Caki2 (cell line): Measurements from ENCODE around the gene GADD45GIP1. TPM values are rescaled to one million over a fixed set of nuclear protein-coding genes. Genes with fewer than 3 reads are reported as not detected.

Source experiments
- DNase-seq: peaks from one replicate; pipeline ENCODE4 v3.0.0-alpha.2; 2015; ENCODE audit warnings: low read depth
- in situ Hi-C: cut with HindIII; loops from 2 replicates; pipeline ENCODE4 v1.10.0; 2016; ENCODE audit warnings: low sequenced_read_pairs, low pct_unique_long_range_greater_than_20kb, mixed read lengths
- total RNA-seq: library from RNA; depleted of rRNA; stranded (reverse); fragments of >200 nt; shearing (Covaris generic); gene quantifications from 2 replicates; pipeline ENCODE4 v1.2.3, GENCODE V29; 2014; ENCODE audit warnings: low replicate concordance

The GADD45GIP1 gene
- total RNA-seq, 1 experiment from 2014 or later = 117 TPM

DNA sequence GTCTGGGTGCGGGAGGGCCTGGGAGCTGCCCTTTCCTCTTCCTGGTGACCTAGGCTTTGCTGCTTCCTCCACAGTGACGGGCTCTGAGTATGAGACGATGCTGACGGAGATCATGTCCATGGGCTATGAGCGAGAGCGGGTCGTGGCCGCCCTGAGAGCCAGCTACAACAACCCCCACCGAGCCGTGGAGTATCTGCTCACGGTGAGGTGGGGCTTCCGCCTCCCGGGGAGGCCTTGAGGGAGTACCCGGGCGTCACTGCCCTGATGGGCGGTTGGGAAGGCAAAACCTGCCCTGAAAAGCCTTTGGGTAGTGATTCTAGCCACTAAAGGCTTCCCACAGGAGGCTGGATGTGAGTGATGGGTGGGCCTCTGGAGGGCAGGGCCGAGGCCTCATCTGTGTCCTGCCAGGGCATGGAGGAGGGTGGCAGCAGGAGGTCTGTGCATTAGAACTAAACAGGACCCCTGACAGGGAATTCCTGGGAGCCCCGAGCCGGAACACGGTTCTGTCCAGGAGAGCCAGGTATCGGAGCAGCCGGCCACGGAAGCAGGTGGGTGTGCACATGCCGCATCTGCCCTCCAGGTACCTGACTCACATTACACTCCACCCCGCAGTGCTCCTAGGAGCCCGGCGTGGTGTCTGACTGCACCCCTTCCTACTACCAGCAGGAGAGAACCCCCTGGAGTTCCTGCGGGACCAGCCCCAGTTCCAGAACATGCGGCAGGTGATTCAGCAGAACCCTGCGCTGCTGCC is 8.2 kb downstream of the GADD45GIP1 start:
- no peak for DNase-seq
- in situ Hi-C loops = no loop called here

DNA sequence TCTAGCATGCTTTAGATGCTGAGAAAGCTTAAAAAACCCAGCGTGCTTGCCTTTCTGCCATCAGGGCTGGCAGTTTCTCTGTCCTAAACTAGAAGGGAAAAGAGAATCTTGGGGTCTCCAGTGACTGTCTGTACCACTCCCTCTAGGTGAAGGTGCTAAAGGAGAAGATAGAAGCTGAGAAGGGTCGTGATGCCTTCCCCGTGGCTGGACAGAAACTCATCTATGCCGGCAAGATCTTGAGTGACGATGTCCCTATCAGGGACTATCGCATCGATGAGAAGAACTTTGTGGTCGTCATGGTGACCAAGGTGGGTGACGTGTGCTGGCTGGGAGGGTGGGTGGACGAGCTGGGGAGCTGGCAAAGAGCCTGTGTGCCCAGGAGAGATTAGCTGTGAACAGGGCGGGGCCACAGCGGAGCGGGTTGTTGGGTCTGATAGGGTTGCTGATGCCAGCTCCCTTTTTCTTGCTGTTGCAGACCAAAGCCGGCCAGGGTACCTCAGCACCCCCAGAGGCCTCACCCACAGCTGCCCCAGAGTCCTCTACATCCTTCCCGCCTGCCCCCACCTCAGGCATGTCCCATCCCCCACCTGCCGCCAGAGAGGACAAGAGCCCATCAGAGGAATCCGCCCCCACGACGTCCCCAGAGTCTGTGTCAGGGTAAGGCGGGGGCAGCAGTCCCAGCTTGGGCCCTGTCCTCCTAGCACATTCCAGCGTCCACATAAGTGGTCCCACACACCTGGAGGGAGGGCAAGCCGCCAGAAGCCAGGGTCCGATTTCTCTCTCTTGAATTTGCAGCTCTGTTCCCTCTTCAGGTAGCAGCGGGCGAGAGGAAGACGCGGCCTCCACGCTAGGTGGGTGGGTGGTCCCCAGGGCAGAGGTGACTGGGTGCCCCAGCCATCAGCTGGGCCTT is 9.1 kb downstream of the GADD45GIP1 start:
- in situ Hi-C loops = no loop called here
- DNase-seq = no peak

DNA sequence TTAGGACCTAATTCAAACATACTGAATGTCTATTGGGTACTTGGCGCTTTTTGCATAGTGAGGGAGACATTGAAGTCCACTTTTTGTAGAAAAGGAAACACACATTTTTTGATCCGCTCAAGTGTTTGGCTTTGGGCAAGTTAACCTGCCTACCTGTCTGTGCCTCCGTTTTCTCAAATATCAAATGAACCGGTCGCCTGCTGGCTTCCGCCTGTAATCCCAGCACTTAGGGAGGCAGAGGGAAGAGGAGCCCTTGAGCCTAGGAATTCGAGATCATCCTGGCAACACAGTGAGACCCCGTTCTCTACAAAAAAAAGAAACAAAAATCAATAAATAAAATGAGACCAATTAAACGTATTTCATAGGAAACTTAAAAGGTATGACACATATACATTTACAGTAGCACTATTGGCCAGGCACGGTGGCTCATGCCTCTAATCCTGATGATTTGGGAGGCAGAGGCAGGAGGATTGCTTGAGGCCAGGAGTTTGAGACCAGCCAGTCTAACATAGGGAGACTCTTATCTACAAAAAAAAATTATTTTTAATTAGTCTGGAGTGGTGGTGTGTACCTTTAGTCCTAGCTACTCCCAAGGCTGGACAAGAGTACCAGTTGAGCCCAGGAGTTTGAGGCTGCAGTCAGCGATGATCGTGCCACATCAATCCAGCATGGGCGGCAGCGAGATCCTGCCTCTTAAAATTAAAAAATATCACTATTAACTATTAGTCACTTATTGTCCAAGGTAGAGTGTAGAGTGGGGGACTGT is 10.1 kb downstream of the GADD45GIP1 start:
- DNase-seq = no peak
- in situ Hi-C loops = no loop called here

- peak; percentile 53 for DNase-seq
- in situ Hi-C loops = no loop called here
These were observed 10.8 kb downstream of the GADD45GIP1 start for GRCh38 chr19:12946092-12946721.

DNA sequence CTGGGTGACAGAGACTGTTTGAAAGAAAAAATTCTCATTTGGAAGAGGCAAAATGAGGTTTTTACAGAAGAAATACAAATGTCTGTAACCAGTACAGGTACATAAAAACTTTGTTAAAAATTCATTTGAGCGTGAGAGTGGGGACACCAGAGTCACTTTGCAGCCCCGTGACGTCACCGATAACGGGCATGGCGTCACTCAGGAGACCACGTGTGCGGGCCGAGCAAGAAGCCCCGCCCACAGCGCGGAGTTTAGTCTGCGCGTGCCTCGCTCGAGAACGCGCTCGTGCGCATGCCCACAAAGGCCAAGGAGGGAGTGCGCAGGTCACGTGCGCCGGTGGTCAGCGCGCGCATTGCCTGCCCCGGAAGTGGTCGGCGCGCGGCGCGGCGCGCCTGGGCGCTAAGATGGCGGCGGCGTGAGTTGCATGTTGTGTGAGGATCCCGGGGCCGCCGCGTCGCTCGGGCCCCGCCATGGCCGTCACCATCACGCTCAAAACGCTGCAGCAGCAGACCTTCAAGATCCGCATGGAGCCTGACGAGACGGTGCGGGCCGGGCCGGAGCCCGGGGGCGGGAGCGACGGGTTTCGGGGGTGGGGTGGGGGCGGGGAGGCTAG is 11.4 kb downstream of the GADD45GIP1 start, which contains the start of gene RAD23A:
RAD23A (plus strand) TSS at position 384 of the 613 bp plus-strand sequence; CDS start at position 471, 87 bp downstream.
- peak; percentile 95 for DNase-seq
- in situ Hi-C loops = no loop called here

- DNase-seq = no peak
- in situ Hi-C loops = no loop called here
These were observed 12.8 kb downstream of the GADD45GIP1 start for GRCh38 chr19:12944104-12944674.

- no peak for DNase-seq
- in situ Hi-C loops = no loop called here
These were observed 13.5 kb downstream of the GADD45GIP1 start for GRCh38 chr19:12943437-12944044.

DNA sequence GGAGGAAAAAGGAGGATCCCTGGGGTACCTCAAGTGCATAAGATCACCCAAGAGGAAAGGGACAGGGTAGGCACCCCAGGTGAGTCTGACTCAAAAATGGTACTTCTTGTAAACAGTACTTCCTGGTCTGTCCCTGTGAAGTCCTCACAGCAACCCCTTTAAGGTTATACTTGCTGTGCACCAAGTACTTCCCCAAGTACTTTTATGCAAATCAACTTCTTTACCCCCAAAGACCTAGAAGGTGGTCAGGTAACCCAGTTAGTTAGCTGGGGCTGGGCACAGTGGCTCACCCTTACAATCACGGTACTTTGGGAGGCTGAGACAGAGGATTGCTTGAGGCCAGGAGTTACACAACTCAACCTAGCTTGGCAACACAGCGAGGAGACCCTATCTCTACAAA is 16.1 kb downstream of the GADD45GIP1 start:
- no peak for DNase-seq

DNA sequence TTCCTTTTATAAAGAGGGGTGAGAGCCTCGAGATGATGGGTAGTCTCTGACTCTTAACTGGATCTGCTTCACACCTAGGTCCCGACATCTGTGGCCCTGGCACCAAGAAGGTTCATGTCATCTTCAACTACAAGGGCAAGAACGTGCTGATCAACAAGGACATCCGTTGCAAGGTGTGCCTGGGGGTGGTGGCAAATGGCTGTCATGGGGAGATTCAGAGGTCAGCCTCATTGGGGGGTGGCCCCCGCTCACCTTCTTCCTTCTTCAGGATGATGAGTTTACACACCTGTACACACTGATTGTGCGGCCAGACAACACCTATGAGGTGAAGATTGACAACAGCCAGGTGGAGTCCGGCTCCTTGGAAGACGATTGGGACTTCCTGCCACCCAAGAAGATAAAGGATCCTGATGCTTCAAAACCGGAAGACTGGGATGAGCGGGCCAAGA is 17.0 kb downstream of the GADD45GIP1 start:
- DNase-seq = no peak
- in situ Hi-C loops = no loop called here

More for the DNA sequence above, 16.1 kb downstream of the GADD45GIP1 start:
- in situ Hi-C loops = no loop called here

DNA sequence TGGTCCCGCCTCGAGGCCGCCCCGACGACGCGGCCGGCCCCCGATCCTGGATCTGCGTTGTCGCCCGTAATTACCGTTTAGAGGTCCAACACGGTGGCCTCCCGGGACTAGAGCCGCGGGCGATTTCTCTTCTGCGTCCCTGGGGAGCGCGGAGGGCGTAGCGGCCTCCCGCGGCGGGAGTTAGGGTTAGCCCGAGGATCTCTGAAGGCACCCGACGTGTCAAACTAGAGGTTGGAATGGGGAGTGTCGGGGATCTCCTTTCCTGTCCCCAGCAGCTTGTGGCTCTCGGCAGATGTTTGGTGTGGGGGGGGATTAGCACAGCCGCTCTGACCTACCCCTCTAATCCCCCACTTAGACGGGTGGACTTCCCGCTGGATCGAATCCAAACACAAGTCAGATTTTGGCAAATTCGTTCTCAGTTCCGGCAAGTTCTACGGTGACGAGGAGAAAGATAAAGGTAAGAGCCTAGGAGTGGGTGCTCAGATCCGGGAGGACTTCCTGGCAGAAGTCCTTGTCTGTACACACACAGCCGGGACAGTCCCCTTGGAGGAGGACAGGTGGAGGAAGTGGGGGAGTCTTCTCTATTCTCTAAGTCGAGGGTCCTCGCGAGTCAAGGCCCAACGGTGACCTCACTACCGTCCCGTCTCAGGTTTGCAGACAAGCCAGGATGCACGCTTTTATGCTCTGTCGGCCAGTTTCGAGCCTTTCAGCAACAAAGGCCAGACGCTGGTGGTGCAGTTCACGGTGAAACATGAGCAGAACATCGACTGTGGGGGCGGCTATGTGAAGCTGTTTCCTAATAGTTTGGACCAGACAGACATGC is 18.0 kb downstream of the GADD45GIP1 start:
- in situ Hi-C loops = no loop called here
- DNase-seq = no peak

GRCh38 chr19:12937927-12938778 is 18.9 kb downstream of the GADD45GIP1 start, which contains the start of gene CALR:
Gene CALR (plus strand): TSS chr19:12938609. CDS start chr19:12938680, 71 bp downstream.
- peak; percentile 98 for DNase-seq
- in situ Hi-C loops = no loop called here

GRCh38 chr19:12937093-12937926 is 19.7 kb downstream of the GADD45GIP1 start:
- DNase-seq = peak; percentile 50
- in situ Hi-C loops = no loop called here

- in situ Hi-C loops = no loop called here
These were observed 20.4 kb downstream of the GADD45GIP1 start for GRCh38 chr19:12936582-12936981.

GRCh38 chr19:12935071-12935470 is 22.0 kb downstream of the GADD45GIP1 start:
- no peak for DNase-seq
- in situ Hi-C loops = no loop called here

More at GRCh38 chr19:12936582-12936981, 20.4 kb downstream of the GADD45GIP1 start:
- no peak for DNase-seq
